ENCODE data around the gene COX6B2. TPM values are rescaled to one million over a fixed set of nuclear protein-coding genes. Genes with fewer than 3 reads are reported as not detected.

COX6B2 gene
- total RNA-seq, 1 donor from 2014 or later, result 0.26 TPM

DNA sequence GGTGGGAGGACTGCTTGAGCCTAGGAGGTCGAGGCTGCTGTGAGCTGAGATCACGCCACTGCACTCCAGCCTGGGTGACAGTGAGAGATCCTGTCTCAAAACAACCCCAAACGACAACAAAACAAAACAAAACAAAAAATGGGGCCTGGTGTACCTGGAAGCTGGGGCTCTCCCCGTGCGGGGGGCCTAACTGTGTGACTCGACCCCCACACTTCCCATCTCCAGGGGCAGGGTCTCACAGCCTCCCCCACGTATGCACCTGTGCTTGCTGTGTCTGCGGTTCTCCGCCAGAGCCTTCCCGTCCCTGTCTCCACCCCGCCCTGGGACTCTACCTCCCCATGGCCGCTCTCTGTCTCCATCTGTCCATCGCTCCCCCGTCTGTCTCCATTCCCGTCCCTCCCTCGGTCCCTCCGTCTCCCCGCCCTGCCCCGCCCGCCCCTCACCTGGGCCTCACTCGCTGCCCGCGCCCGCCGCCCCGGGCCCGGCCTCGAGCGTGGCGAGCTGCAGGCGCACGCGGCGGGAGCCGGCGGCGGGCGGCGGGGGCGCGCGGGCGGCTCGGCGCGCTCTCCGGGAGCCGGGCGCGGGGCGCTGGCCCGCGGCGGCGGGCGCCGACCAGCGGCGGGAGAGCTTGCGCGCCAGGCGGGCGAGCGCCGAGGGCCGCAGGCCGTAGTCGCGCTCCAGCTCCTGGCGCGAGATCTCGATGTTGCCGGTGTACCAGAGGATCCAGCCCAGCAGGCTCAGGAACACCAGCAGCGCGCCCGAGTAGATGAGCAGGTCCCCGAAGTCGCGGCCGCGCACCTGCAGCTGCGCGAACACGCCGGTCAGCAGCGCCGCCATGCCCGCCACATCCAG lies 29.0 kb upstream of the COX6B2 start:
- H3K36me3 ChIP-seq (ENCODE audit: control insufficient read depth, insufficient read depth, low read length), result peaks cover 19% of the 10 kb centered on the region
- DNase-seq (ENCODE audit: low read depth), result peak; percentile 47
- no peak for FAIRE-seq

DNA sequence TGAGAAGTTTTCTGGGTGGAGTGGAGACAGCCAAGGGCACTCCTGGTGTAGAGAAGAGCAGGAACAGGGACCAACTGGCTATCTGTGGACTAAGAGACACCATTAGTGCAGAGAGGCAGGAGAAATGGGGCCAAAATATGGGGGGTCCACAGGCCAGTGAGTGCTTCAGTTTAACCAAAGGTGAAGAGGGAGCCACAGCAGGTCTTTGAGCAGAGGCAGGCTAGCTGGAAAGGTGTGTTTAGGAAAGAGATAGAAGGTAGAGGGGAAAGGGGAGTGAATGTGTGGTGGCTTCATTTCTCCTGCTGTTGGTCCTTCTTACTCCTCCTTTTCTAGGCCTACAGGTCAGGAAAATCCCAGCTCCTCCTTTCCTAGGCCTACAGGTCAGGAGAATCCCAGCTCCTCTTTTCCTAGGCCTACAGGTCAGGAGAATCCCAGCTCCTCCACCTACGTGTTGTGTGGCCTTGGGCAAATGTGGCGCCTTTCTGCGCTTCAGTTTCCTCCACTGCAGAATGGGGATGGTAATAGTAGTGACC lies 28.1 kb upstream of the COX6B2 start:
- no peak overlapping the region for H3K4me3 ChIP-seq (ENCODE audit: low read depth, low read length)
- TF ChIP-seq, protein P1, sequence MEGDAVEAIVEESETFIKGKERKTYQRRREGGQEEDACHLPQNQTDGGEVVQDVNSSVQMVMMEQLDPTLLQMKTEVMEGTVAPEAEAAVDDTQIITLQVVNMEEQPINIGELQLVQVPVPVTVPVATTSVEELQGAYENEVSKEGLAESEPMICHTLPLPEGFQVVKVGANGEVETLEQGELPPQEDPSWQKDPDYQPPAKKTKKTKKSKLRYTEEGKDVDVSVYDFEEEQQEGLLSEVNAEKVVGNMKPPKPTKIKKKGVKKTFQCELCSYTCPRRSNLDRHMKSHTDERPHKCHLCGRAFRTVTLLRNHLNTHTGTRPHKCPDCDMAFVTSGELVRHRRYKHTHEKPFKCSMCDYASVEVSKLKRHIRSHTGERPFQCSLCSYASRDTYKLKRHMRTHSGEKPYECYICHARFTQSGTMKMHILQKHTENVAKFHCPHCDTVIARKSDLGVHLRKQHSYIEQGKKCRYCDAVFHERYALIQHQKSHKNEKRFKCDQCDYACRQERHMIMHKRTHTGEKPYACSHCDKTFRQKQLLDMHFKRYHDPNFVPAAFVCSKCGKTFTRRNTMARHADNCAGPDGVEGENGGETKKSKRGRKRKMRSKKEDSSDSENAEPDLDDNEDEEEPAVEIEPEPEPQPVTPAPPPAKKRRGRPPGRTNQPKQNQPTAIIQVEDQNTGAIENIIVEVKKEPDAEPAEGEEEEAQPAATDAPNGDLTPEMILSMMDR (IDR thresholded peaks at IDR 0.05; ENCODE audit: insufficient read depth, low read length, severe bottlenecking), result no peak
- H3K36me3 ChIP-seq (ENCODE audit: control insufficient read depth, insufficient read depth, low read length), result peaks cover 12% of the 10 kb centered on the region
- FAIRE-seq (no peak), DNase-seq (ENCODE audit: low read depth) (no peak)
- H3K27me3 ChIP-seq (ENCODE audit: control insufficient read depth, insufficient read depth, low read length), result no peaks in the 10 kb centered on the region

More for the DNA sequence above, 29.0 kb upstream of the COX6B2 start:
- peak overlapping the region; percentile 77 for H3K4me3 ChIP-seq (ENCODE audit: low read depth, low read length)
- no peaks in the 10 kb centered on the region for H3K27me3 ChIP-seq (ENCODE audit: control insufficient read depth, insufficient read depth, low read length)
- TF ChIP-seq, protein P1 (IDR thresholded peaks at IDR 0.05; ENCODE audit: insufficient read depth, low read length, severe bottlenecking), result peak; percentile 22

DNA sequence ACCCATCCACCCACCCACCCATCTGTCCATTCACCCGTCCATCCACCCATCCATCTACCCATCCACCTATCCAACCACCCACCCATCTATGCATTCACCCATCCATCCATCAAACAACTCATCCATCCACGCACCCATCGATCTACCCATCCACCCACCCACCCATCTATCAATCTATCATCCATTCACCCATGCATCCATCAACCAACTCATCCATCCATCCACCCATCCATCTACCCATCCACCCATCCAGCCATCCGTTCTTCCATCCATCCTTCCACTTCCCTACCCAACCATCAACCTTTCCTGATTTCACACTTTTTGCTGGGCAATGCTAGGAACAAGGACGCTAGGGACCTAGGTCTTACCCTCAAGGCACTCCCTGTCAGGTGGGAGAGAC lies 27.5 kb upstream of the COX6B2 start:
- Histone ChIP-seq H3K4me3 (ENCODE audit: low read depth, low read length) (no peak overlapping the region), H3K27me3 (ENCODE audit: control insufficient read depth, insufficient read depth, low read length) (no peaks in the 10 kb centered on the region), H3K36me3 (ENCODE audit: control insufficient read depth, insufficient read depth, low read length) (peaks cover 6% of the 10 kb centered on the region)
- TF ChIP-seq, protein P1 (IDR thresholded peaks at IDR 0.05; ENCODE audit: insufficient read depth, low read length, severe bottlenecking), result no peak
- DNase-seq (ENCODE audit: low read depth) (no peak), FAIRE-seq (no peak)

DNA sequence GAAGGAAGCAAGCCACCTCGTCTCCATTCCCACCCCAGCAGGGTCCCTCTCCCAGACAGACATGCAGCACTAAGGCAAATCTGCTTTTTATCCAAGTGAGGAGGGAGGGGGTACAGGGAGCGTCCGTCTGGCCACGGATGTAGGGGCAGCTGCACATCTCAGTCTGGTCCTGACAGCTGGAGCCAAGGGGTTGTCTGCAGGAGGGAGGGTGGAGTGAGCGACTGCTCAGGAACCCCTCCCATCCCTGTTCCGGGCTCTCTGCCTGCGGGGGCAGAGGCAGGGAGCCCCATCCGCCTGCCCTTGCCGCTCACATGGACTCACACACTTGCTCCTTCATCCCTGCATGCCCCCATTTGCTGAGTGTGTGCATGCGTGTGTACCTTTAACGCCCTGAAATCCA lies 24.7 kb upstream of the COX6B2 start:
- no peak for DNase-seq (ENCODE audit: low read depth)
- Histone ChIP-seq H3K36me3 (ENCODE audit: control insufficient read depth, insufficient read depth, low read length) (no peaks in the 10 kb centered on the region), H3K27me3 (ENCODE audit: control insufficient read depth, insufficient read depth, low read length) (peaks cover 3% of the 10 kb centered on the region), H3K4me3 (ENCODE audit: low read depth, low read length) (no peak overlapping the region)
- TF ChIP-seq, protein P1 (IDR thresholded peaks at IDR 0.05; ENCODE audit: insufficient read depth, low read length, severe bottlenecking), result no peak
- FAIRE-seq, result no peak

DNA sequence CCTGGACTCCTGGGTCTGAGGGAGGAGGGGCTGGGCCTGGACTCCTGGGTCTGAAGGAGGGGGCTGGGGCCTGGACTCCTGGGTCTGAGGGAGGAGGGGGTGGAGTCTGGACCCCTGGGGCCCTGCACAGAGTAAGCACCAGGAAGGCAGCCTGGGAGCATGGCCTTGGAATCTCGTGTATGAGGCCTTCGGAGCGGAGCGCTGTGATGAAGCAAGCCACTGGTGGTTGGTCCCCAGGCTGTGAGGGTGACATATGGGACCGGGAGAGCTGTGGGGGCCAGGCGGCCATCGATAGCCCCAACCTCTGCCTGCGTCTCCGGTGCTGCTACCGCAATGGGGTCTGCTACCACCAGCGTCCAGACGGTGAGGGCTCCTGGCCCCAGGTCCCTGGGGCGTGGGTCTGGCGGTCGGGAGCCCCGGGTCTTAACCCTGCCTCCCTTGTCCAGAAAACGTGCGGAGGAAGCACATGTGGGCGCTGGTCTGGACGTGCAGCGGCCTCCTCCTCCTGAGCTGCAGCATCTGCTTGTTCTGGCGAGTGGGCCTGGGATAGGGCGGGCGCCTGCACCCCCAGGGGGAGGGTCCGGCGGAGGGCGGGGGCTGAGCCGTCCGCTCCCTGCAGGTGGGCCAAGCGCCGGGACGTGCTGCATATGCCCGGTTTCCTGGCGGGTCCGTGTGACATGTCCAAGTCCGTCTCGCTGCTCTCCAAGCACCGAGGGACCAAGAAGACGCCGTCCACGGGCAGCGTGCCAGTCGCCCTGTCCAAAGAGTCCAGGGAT lies 23.0 kb upstream of the COX6B2 start:
- peaks cover 3% of the 10 kb centered on the region for H3K27me3 ChIP-seq (ENCODE audit: control insufficient read depth, insufficient read depth, low read length)
- TF ChIP-seq, protein P1 (IDR thresholded peaks at IDR 0.05; ENCODE audit: insufficient read depth, low read length, severe bottlenecking), result no peak
- no peak for FAIRE-seq
- no peak for DNase-seq (ENCODE audit: low read depth)
- H3K4me3 ChIP-seq (ENCODE audit: low read depth, low read length), result no peak overlapping the region
- no peaks in the 10 kb centered on the region for H3K36me3 ChIP-seq (ENCODE audit: control insufficient read depth, insufficient read depth, low read length)

Measured in bronchial epithelial cell (primary cell).